Measurements from ENCODE around the gene PRR3.

DNA sequence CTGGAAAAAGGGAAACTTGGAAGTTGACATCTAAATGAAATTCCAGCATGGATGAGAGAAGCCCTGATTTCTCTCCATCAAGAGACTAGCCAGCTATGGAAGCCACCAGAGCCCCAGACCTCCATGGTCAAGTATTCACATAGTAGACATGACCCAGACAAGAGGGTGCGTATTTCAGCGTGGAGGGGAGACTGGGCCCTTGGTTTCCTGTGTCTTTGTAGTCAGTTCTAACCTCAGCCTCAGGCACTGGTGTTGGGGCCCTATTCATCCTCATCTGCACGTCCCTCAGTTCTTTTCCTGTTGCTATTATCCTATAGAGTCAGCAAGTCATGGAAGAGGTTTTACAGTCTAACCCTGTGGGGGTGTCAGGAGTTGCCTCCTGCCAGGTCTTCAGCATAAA lies 13.3 kb upstream of the PRR3 start:
- no peak for TF ChIP-seq POLR2AphosphoS5 (IDR thresholded peaks at IDR 0.05)
- TF ChIP-seq, protein P1, sequence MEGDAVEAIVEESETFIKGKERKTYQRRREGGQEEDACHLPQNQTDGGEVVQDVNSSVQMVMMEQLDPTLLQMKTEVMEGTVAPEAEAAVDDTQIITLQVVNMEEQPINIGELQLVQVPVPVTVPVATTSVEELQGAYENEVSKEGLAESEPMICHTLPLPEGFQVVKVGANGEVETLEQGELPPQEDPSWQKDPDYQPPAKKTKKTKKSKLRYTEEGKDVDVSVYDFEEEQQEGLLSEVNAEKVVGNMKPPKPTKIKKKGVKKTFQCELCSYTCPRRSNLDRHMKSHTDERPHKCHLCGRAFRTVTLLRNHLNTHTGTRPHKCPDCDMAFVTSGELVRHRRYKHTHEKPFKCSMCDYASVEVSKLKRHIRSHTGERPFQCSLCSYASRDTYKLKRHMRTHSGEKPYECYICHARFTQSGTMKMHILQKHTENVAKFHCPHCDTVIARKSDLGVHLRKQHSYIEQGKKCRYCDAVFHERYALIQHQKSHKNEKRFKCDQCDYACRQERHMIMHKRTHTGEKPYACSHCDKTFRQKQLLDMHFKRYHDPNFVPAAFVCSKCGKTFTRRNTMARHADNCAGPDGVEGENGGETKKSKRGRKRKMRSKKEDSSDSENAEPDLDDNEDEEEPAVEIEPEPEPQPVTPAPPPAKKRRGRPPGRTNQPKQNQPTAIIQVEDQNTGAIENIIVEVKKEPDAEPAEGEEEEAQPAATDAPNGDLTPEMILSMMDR (IDR thresholded peaks at IDR 0.05), result no peak

Data from gastroesophageal sphincter (tissue), 3 donors.